ENCODE data around the gene SBF2.
"Not testable (repeated sequence)": the region's sequence is repeated elsewhere in the genome, so short reads cannot be mapped to it uniquely, and the experiment has no call there.

DNA sequence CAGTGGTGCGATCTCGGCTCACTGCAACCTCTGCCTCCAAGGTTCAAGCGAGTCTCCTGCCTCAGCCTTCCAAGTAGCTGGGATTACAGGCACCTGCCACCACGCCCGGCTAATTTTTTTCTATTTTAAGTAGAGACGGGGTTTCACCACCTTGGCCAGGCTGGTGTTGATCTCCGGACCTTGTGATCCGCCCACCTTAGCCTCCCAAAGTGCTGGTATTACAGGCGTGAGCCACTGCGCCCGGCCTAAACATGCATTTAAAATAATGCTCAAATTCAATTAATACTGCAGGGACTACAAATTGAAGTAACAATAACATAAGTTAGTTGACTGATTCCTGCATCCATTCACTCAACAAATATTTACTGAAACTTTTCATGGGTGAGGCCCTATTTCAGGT, 354.9 kb downstream of the SBF2 start:
- TF ChIP-seq SP1 (IDR thresholded peaks at IDR 0.05); SUZ12 (IDR thresholded peaks at IDR 0.05); L3MBTL2 (conservative IDR thresholded peaks at IDR 0.05); HDGF (IDR thresholded peaks at IDR 0.05; ENCODE audit: borderline replicate concordance); FOXK2 (IDR thresholded peaks at IDR 0.05); ARNT (IDR thresholded peaks at IDR 0.05): not testable (repeated sequence)

Data from HEK293T (cell line).